ENCODE data around the gene SORCS2. TPM values are rescaled to one million over a fixed set of nuclear protein-coding genes. Genes with fewer than 3 reads are reported as not detected.

Gene SORCS2
- polyA plus RNA-seq, 1 donor from 2014 or later, result 1.0 TPM

GRCh38 chr4:7179158-7179557, 13.2 kb upstream of the SORCS2 start:
- Histone ChIP-seq H3K9me2 (ENCODE audit: insufficient read depth, low read length) (no peaks in the 10 kb centered on the region), H3K36me3 (ENCODE audit: insufficient read depth, low read length) (no peaks in the 10 kb centered on the region), H3K79me2 (replicated peaks; ENCODE audit: insufficient read depth, low read length) (no peaks in the 10 kb centered on the region), H3K27me3 (ENCODE audit: insufficient read depth, low read depth, low read length) (no peaks in the 10 kb centered on the region), H4K20me1 (ENCODE audit: insufficient read depth) (no peaks in the 10 kb centered on the region), H3K27ac (ENCODE audit: low read length) (no peak overlapping the region), H3F3A (ENCODE audit: insufficient read depth, low read length, poor library complexity, severe bottlenecking) (no peaks in the 10 kb centered on the region), H3K9me3 (ENCODE audit: low read length) (no peaks in the 10 kb centered on the region), H2AFZ (ENCODE audit: low read depth, low read length) (no peak overlapping the region), H3K9ac (ENCODE audit: low read length) (no peak overlapping the region), H3K4me2 (ENCODE audit: low read length) (no peak overlapping the region), H3K4me3 (ENCODE audit: low read length) (no peak overlapping the region)
- TF ChIP-seq CTCF (IDR thresholded peaks at IDR 0.05; ENCODE audit: poor library complexity, severe bottlenecking) (no peak), TAF1 (IDR thresholded peaks at IDR 0.05; ENCODE audit: low read depth) (no peak), SMC3 (conservative IDR thresholded peaks at IDR 0.05; ENCODE audit: poor library complexity) (no peak), EZH2 (IDR thresholded peaks at IDR 0.05; ENCODE audit: borderline replicate concordance, insufficient read depth, low read length, poor library complexity, severe bottlenecking) (no peak), REST (IDR thresholded peaks at IDR 0.05; ENCODE audit: borderline replicate concordance) (no peak), EP300 (conservative IDR thresholded peaks at IDR 0.05; ENCODE audit: poor library complexity, severe bottlenecking) (no peak), MXI1 (conservative IDR thresholded peaks at IDR 0.05; ENCODE audit: poor library complexity, severe bottlenecking) (no peak), POLR2AphosphoS5 (IDR thresholded peaks at IDR 0.05) (no peak), RAD21 (conservative IDR thresholded peaks at IDR 0.05) (no peak)

- Histone ChIP-seq H3K27me3 (ENCODE audit: insufficient read depth, low read depth, low read length) (no peaks in the 10 kb centered on the region), H3K79me2 (replicated peaks; ENCODE audit: insufficient read depth, low read length) (no peaks in the 10 kb centered on the region), H3K9me3 (ENCODE audit: low read length) (no peaks in the 10 kb centered on the region), H3K36me3 (ENCODE audit: insufficient read depth, low read length) (no peaks in the 10 kb centered on the region), H3F3A (ENCODE audit: insufficient read depth, low read length, poor library complexity, severe bottlenecking) (no peaks in the 10 kb centered on the region), H4K20me1 (ENCODE audit: insufficient read depth) (no peaks in the 10 kb centered on the region), H2AFZ (ENCODE audit: low read depth, low read length) (no peak overlapping the region), H3K9ac (ENCODE audit: low read length) (no peak overlapping the region), H3K9me2 (ENCODE audit: insufficient read depth, low read length) (no peaks in the 10 kb centered on the region), H3K4me2 (ENCODE audit: low read length) (no peak overlapping the region), H3K27ac (ENCODE audit: low read length) (no peak overlapping the region), H3K4me3 (ENCODE audit: low read length) (no peak overlapping the region)
- TF ChIP-seq CTCF (IDR thresholded peaks at IDR 0.05; ENCODE audit: poor library complexity, severe bottlenecking) (no peak), REST (IDR thresholded peaks at IDR 0.05; ENCODE audit: borderline replicate concordance) (no peak), TAF1 (IDR thresholded peaks at IDR 0.05; ENCODE audit: low read depth) (no peak), RAD21 (conservative IDR thresholded peaks at IDR 0.05) (no peak), EZH2 (IDR thresholded peaks at IDR 0.05; ENCODE audit: borderline replicate concordance, insufficient read depth, low read length, poor library complexity, severe bottlenecking) (no peak), POLR2AphosphoS5 (IDR thresholded peaks at IDR 0.05) (no peak), MXI1 (conservative IDR thresholded peaks at IDR 0.05; ENCODE audit: poor library complexity, severe bottlenecking) (no peak), SMC3 (conservative IDR thresholded peaks at IDR 0.05; ENCODE audit: poor library complexity) (no peak), EP300 (conservative IDR thresholded peaks at IDR 0.05; ENCODE audit: poor library complexity, severe bottlenecking) (no peak)
Observed at GRCh38 chr4:7180938-7181337, 11.4 kb upstream of the SORCS2 start.

Data from neural cell (in vitro differentiated cells).